ENCODE measurements around the gene EHD4.

The EHD4 gene

DNA sequence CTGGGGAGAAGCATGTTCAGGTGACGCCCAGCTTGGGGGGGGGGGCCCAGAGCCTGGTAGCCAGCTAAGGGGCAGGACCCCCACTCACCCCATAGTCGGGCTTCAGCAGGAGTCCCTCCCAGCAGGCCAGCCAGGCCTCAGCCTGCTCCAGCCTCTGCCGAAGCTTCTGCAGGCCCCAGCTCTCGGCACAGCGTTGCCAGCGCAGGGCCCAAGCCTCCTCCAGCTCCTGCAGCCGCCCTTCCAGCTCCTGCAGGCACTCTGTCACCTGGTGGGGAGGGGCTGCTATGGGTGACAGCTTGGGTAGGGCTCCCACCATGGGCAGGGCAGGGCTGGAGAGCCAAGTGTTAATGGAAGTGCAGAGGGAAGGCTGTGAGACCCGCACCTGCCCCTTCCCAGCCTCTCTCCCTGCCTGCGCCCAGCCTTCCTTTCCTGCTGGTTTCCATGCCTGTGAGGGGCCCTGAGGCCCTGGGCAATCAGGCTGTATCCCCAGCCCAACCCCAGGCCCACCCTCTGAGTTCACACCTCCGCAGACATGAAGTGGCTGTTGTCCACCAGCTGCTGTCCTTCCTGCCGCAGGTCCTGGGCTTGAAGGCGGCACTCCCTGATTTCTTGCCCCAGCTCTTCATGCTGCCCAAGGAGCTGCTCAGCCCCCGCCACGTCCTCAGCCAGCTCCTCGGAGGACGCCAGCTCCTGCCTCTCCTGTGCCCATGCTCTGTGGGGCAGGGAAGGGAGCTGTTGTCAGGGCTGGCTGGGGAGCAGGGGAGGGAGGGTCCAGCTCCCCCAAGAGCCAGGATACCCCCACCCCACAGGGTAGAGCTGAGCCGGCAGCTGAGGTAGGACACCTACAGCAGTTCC, 119.4 kb downstream of the EHD4 start:
- DNase-seq, result no peak

- DNase-seq, result no peak
Observed at GRCh38 chr15:41851755-41852370, 120.5 kb downstream of the EHD4 start.

GRCh38 chr15:41851167-41851523, 121.2 kb downstream of the EHD4 start:
- no peak for DNase-seq

DNA sequence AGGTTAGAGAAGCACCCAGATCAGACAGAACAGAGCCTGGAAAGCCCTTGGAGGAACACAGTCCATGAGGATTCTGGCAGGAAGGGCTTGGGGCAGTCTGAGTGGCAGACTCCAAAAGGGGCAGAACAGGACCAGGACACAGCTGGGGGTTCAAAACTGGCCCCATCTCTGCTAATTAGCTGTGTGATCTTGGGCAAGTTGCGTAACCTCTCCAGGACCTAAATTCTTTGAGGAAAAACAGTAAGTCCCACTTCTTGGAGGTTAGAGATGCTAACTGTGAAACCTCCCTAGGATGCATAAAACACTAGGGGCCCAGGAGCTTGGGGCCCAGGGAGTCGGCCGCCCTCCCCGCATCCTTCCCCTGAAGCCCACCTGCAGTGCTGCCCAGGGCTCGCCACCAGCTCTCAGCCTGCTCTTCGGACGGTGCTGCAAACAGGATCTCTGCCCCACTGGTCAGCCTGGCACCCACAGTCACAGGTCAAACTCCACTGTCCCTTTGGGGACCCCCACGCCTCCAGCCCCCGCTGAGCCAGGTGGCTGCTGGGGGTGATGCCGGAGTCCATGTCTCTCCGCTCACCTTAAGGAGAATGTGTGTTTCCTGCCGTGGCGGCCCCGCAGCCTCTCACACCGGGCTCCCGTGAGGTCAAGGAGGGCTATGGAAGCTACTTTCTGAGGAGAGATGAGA, 121.7 kb downstream of the EHD4 start:
- DNase-seq, result no peak

GRCh38 chr15:41849861-41850260, 122.5 kb downstream of the EHD4 start:
- no peak for DNase-seq

DNA sequence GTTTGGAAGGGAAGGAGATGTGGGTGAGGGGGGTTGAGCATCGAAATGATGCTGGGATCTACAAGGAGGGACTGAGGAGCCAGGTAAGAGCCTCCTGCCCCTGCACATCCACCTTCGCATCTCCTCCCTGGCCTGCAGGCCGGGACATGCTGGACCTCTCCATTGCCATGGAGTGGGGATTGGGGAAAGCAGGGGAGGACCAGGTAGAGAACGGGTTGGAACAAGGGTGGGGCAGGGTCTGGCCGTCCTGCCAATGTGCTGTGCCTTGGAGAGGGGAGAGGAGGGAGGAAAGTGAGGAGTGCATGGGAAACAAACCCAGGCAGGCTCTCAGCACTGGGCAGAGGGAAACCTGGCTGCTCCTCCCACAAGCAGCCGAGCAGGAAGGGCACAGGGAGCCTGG, 123.2 kb downstream of the EHD4 start:
- DNase-seq, result no peak

- no peak for DNase-seq
Observed at GRCh38 chr15:41848631-41849030, 123.7 kb downstream of the EHD4 start.

DNA sequence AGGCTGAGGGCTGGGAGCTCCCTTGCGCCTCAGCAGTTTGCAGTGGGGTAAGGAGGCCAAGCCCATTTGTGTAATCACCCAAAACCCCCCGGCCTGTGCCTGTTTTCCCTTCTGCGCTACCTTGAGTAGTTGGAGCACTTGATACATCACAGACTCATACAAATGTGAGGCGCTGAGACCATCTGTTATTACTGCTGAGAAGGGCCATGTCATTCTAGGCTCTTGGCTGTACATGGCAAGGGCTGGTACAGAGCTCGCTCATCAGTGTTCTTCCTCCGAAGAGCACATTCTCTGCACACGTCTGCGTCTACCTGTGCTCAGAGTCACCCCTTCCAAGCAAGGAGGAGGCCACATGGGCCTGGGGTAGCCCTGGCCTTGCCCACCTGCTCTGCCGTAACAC, 124.4 kb downstream of the EHD4 start:
- DNase-seq, result no peak

GRCh38 chr15:41847206-41847605, 125.2 kb downstream of the EHD4 start:
- DNase-seq, result no peak

Data from activated CD8-positive, alpha-beta memory T cell treated with anti-CD3 and anti-CD28 coated beads, Interleukin-2, amount 50 U/mL, for 4 hours (primary cell).